D721Med (cell line): Measurements from ENCODE around the gene ETFA.
A peak's percentile ranks its signal among the peaks of the same experiment; 100 is the strongest.

Experiments
- DNase-seq: peaks from one replicate; pipeline ENCODE4 v3.0.0; 2011; ENCODE audit warnings: low spot score; ENCODE audit not compliant: insufficient read length
- FAIRE-seq: peaks from 2 replicates; lab custom pipeline; 2011; peaks lifted over from hg19 to GRCh38; lab: Jason Lieb, UNC
- TF ChIP-seq, protein P1 (sequence below): IDR thresholded peaks from 2 replicates; pipeline ENCODE4 v1.5.1; 2012; ENCODE audit warnings: mild to moderate bottlenecking, control low read depth; ENCODE audit not compliant: insufficient read depth; ENCODE audit errors: missing control alignments

ETFA gene

GRCh38 chr15:76353023-76353577, 41.8 kb upstream of the ETFA start:
- no peak for FAIRE-seq
- TF ChIP-seq, protein P1, sequence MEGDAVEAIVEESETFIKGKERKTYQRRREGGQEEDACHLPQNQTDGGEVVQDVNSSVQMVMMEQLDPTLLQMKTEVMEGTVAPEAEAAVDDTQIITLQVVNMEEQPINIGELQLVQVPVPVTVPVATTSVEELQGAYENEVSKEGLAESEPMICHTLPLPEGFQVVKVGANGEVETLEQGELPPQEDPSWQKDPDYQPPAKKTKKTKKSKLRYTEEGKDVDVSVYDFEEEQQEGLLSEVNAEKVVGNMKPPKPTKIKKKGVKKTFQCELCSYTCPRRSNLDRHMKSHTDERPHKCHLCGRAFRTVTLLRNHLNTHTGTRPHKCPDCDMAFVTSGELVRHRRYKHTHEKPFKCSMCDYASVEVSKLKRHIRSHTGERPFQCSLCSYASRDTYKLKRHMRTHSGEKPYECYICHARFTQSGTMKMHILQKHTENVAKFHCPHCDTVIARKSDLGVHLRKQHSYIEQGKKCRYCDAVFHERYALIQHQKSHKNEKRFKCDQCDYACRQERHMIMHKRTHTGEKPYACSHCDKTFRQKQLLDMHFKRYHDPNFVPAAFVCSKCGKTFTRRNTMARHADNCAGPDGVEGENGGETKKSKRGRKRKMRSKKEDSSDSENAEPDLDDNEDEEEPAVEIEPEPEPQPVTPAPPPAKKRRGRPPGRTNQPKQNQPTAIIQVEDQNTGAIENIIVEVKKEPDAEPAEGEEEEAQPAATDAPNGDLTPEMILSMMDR: no peak
- no peak for DNase-seq

GRCh38 chr15:76349301-76350070, 38.2 kb upstream of the ETFA start:
- DNase-seq (no peak), FAIRE-seq (no peak)
- TF ChIP-seq, protein P1: no peak

GRCh38 chr15:76347482-76348055, 36.3 kb upstream of the ETFA start:
- DNase-seq (no peak), FAIRE-seq (peak; percentile 60)
- TF ChIP-seq, protein P1: no peak

- TF ChIP-seq, protein P1: no peak
- no peak for FAIRE-seq
- no peak for DNase-seq
These were observed 35.6 kb upstream of the ETFA start for GRCh38 chr15:76346669-76347481.

DNA sequence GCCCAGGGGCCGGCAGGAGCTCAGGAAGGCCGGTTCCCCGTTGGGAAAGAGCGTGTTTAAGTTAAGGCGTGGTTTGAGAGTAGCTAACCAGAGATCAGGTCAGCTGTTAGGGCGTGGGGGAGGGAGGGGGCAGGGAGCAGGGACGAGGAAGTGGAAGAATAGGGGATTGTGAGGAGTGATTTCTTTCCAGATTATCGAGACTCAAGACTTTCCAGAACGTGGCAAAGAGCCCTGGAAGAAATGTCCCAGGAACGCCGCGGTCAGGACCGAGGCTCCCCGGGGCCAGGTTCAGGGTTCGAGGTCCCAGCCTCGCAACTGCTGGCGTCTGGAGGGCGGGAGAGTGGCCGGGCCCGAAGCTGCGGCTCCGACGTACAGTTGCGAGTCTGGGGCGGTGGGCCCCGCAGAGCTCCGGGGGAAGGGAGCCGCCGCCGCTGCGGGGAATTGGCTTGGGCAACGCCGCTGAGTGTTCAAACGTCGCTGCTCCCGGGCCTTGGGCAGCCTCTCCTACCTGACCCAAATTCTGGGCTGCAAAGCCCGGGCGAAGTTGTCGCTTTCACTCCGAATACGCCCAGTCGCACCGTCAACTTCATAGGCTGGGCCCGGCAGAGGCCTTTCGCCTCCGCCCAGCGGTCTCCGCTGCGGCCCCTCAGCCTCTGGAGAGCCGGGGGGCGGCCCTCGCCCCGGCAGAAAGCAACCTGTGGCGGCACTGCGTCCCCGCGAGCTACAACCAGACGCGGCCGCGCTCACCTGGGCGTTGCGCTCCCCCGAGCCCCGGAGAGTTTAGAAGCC, 34.8 kb upstream of the ETFA start:
- FAIRE-seq (no peak), DNase-seq (no peak)
- TF ChIP-seq, protein P1: no peak

- FAIRE-seq: no peak
- TF ChIP-seq, protein P1: no peak
- no peak for DNase-seq
These were observed 34.3 kb upstream of the ETFA start for GRCh38 chr15:76345583-76345879.
